Lower leg skin (tissue), 3 donors: ENCODE results near the gene CALD1.

Experiments
- POLR2A ChIP-seq, 2 donors: fragments of 450-650 bp; IDR thresholded peaks; one replicate each; pipeline ENCODE4 v1.6.1; 2016 to 2017; ENCODE audit warnings: antibody characterized with exemption in 2 of 2, mild to moderate bottlenecking in 1 of 2, moderate library complexity in 1 of 2
- TF ChIP-seq, protein P1 (sequence below), 3 donors: fragments of 450-650 bp; IDR thresholded peaks; one replicate each; pipeline ENCODE4 v1.5.1; 2016; ENCODE audit warnings: antibody characterized with exemption in 3 of 3, mild to moderate bottlenecking in 3 of 3, moderate library complexity in 2 of 3

DNA sequence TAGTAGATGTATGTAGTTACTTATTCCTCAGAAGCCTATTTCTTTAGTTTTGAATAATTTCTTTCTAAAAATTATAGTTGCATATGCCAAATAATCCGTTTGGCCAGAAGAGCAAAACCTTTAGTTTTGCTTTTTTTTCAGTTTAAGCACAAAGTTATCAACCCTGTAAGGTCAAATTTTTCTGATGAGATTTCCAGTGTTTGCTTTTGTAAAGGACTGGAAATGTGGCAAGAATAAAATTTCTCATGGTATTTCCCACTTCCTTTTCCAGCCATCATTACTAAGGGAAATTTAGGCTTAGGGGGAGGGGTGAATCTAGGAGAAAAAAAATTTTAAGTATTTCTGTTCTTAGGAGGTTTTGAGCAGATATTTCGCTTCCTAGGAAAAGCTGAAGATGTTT lies 7.6 kb downstream of the CALD1 start:
- TF ChIP-seq, protein P1, sequence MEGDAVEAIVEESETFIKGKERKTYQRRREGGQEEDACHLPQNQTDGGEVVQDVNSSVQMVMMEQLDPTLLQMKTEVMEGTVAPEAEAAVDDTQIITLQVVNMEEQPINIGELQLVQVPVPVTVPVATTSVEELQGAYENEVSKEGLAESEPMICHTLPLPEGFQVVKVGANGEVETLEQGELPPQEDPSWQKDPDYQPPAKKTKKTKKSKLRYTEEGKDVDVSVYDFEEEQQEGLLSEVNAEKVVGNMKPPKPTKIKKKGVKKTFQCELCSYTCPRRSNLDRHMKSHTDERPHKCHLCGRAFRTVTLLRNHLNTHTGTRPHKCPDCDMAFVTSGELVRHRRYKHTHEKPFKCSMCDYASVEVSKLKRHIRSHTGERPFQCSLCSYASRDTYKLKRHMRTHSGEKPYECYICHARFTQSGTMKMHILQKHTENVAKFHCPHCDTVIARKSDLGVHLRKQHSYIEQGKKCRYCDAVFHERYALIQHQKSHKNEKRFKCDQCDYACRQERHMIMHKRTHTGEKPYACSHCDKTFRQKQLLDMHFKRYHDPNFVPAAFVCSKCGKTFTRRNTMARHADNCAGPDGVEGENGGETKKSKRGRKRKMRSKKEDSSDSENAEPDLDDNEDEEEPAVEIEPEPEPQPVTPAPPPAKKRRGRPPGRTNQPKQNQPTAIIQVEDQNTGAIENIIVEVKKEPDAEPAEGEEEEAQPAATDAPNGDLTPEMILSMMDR (IDR thresholded peaks at IDR 0.05): no peak
- no peak for TF ChIP-seq POLR2A (IDR thresholded peaks at IDR 0.05)
